Measurements from ENCODE around the gene RFX4. TPM values are rescaled to one million over a fixed set of nuclear protein-coding genes. Genes with fewer than 3 reads are reported as not detected.
A peak's percentile ranks its signal among the peaks of the same experiment; 100 is the strongest.

RFX4 gene
- polyA plus RNA-seq, 2 of the 4 experiments (the other 2 are of a cell fraction) = not detected

DNA sequence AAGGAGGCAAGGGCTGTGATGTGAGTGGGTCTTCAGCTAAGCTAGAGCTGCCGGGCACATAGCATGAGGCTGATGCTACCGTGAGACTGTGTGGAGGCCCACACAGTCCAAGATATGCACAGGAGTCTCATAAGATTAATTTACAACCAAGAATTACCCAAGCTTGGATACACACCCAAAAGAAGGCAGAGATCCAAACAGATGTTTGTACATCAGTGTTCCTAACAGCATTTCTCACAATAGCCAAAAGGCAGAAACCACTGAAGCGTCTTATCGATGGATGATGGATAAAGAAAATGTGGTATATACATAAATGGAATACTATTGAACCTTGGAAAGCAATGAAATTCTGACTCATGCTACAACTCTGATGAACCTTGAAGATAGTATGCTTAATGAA, 150.9 kb downstream of the RFX4 start:
- no peak overlapping the region for H3K27ac ChIP-seq
- no peak overlapping the region for H3K4me2 ChIP-seq
- H3K9me3 ChIP-seq = no peaks in the 10 kb centered on the region
- no peak overlapping the region for H3K4me3 ChIP-seq
- CTCF ChIA-PET = interaction anchor here (0.6 to 1.4 kb wide), 2 partner anchors 39 to 92 kb away, joined by 3 read pairs; no protein-coding TSS in a partner anchor
- no peaks in the 10 kb centered on the region for H3K4me1 ChIP-seq
- no peak for FAIRE-seq
- POLR2A ChIA-PET = no interaction called here
- 78% methylated on average over 4 of the region's 4 CpGs for WGBS (ENCODE audit: missing lambda C conversion rate)
- no peak for ATAC-seq
- TF ChIP-seq, protein P1, sequence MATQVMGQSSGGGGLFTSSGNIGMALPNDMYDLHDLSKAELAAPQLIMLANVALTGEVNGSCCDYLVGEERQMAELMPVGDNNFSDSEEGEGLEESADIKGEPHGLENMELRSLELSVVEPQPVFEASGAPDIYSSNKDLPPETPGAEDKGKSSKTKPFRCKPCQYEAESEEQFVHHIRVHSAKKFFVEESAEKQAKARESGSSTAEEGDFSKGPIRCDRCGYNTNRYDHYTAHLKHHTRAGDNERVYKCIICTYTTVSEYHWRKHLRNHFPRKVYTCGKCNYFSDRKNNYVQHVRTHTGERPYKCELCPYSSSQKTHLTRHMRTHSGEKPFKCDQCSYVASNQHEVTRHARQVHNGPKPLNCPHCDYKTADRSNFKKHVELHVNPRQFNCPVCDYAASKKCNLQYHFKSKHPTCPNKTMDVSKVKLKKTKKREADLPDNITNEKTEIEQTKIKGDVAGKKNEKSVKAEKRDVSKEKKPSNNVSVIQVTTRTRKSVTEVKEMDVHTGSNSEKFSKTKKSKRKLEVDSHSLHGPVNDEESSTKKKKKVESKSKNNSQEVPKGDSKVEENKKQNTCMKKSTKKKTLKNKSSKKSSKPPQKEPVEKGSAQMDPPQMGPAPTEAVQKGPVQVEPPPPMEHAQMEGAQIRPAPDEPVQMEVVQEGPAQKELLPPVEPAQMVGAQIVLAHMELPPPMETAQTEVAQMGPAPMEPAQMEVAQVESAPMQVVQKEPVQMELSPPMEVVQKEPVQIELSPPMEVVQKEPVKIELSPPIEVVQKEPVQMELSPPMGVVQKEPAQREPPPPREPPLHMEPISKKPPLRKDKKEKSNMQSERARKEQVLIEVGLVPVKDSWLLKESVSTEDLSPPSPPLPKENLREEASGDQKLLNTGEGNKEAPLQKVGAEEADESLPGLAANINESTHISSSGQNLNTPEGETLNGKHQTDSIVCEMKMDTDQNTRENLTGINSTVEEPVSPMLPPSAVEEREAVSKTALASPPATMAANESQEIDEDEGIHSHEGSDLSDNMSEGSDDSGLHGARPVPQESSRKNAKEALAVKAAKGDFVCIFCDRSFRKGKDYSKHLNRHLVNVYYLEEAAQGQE (IDR thresholded peaks at IDR 0.05) = no peak
- TF ChIP-seq HOXA7 (CRISPR knock-in tag; IDR thresholded peaks at IDR 0.05) = no peak
- TF ChIP-seq, protein P2, sequence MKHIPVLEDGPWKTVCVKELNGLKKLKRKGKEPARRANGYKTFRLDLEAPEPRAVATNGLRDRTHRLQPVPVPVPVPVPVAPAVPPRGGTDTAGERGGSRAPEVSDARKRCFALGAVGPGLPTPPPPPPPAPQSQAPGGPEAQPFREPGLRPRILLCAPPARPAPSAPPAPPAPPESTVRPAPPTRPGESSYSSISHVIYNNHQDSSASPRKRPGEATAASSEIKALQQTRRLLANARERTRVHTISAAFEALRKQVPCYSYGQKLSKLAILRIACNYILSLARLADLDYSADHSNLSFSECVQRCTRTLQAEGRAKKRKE (CRISPR knock-in tag; IDR thresholded peaks at IDR 0.05; ENCODE audit: low read depth) = no peak
- TF ChIP-seq, protein P3, sequence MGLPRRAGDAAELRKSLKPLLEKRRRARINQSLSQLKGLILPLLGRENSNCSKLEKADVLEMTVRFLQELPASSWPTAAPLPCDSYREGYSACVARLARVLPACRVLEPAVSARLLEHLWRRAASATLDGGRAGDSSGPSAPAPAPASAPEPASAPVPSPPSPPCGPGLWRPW (IDR thresholded peaks at IDR 0.05) = no peak
- no peak for TF ChIP-seq TP53 (CRISPR knock-in tag; IDR thresholded peaks at IDR 0.05)
- TF ChIP-seq FOSL2 (IDR thresholded peaks at IDR 0.05) = no peak
- no peak for TF ChIP-seq FOSL2 (CRISPR knock-in tag; IDR thresholded peaks at IDR 0.05)
- no peak for TF ChIP-seq RAD21 (conservative IDR thresholded peaks at IDR 0.05 in 1 of 2, IDR thresholded peaks at IDR 0.05 in 1 of 2)
- TF ChIP-seq, protein P4, sequence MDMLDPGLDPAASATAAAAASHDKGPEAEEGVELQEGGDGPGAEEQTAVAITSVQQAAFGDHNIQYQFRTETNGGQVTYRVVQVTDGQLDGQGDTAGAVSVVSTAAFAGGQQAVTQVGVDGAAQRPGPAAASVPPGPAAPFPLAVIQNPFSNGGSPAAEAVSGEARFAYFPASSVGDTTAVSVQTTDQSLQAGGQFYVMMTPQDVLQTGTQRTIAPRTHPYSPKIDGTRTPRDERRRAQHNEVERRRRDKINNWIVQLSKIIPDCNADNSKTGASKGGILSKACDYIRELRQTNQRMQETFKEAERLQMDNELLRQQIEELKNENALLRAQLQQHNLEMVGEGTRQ (IDR thresholded peaks at IDR 0.05) = no peak
- TF ChIP-seq CBX8 (IDR thresholded peaks at IDR 0.05) = no peak
- no peak for TF ChIP-seq BHLHE40 (IDR thresholded peaks at IDR 0.05; ENCODE audit: low read depth, low read length)
- TF ChIP-seq POLR2AphosphoS2 (conservative IDR thresholded peaks at IDR 0.05; ENCODE audit: low read length) = no peak
- TF ChIP-seq, protein P5, sequence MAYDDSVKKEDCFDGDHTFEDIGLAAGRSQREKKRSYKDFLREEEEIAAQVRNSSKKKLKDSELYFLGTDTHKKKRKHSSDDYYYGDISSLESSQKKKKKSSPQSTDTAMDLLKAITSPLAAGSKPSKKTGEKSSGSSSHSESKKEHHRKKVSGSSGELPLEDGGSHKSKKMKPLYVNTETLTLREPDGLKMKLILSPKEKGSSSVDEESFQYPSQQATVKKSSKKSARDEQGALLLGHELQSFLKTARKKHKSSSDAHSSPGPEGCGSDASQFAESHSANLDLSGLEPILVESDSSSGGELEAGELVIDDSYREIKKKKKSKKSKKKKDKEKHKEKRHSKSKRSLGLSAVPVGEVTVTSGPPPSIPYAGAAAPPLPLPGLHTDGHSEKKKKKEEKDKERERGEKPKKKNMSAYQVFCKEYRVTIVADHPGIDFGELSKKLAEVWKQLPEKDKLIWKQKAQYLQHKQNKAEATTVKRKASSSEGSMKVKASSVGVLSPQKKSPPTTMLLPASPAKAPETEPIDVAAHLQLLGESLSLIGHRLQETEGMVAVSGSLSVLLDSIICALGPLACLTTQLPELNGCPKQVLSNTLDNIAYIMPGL (CRISPR knock-in tag; IDR thresholded peaks at IDR 0.05; ENCODE audit: borderline replicate concordance) = no peak
- no peak for TF ChIP-seq MAZ (IDR thresholded peaks at IDR 0.05; ENCODE audit: borderline replicate concordance, low read depth, low read length)
- TF ChIP-seq POLR2A (IDR thresholded peaks at IDR 0.05; ENCODE audit: low read length) = no peak
- DNase-seq (ENCODE audit: low read depth in 1 of 2, low spot score in 1 of 2) = no peak

DNA sequence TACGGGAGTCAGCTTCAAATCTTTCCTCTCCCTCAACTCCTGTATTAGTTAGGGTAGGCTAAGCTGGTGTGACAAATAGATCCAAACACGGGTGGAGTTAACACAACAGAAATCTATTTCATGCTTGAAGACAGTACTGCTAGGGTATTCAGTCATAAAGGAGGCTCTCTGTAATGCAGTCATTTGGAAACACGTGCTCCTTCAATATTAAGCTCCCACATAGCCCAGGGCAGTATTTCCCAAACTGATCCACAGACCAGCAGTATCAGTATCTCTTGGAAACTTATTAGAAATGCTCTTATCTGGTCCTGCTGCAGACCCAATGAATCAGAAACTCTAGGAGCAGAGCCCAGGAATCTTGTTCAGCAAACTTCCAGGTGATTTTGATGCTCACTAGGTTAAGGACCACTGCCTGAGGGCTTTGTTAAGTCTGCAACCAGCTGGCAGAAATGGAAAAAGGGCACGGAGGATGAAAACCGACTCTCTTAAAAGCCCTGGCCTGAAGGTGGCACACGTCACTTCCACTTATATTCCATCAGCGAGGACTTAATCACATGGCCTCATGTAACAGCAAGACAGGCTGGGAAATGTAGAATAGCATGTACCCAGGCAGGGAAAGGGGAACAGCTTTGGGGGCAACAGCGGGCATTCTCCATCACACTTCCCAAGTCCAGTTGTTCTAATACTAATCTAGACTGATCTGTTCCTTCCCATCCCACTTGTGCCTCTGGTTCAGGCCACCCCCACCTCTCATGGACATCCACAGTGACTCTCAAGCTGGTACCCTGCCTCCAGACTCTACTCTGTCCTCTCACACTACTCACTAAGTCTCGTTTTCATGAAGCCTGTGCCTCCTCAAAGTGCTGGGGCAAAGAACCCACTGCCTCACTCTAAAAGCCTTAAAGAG, 153.5 kb downstream of the RFX4 start:
- POLR2A ChIA-PET = no interaction called here
- WGBS (ENCODE audit: missing lambda C conversion rate) = 26% methylated on average over 9 of the region's 9 CpGs
- Histone ChIP-seq H3K4me3 (no peak overlapping the region), H3K9me3 (no peaks in the 10 kb centered on the region), H3K27ac (no peak overlapping the region; a peak in 1 of 6 replicates), H3K4me2 (no peak overlapping the region), H3K4me1 (peaks cover 15% of the 10 kb centered on the region)
- CTCF ChIA-PET = interaction anchor here (0.6 to 1.4 kb wide), 5 partner anchors 12 to 184 kb away, joined by 3 to 6 read pairs (median 3); no protein-coding TSS in a partner anchor
- no peak for TF ChIP-seq EP300 (IDR thresholded peaks at IDR 0.05)
- TF ChIP-seq, protein P1 (IDR thresholded peaks at IDR 0.05) = no peak
- TF ChIP-seq FOSB (CRISPR knock-in tag; IDR thresholded peaks at IDR 0.05) = no peak
- TF ChIP-seq RFX5 (IDR thresholded peaks at IDR 0.05) = no peak
- TF ChIP-seq TFCP2L1 (CRISPR knock-in tag; IDR thresholded peaks at IDR 0.05) = no peak
- TF ChIP-seq RAD21 (conservative IDR thresholded peaks at IDR 0.05 in 1 of 2, IDR thresholded peaks at IDR 0.05 in 1 of 2) = peak in 1 of 2 experiments; percentile 42; a peak in 1 of 5 replicates
- no peak for TF ChIP-seq MAZ (IDR thresholded peaks at IDR 0.05; ENCODE audit: borderline replicate concordance, low read depth, low read length)
- DNase-seq (ENCODE audit: low read depth in 1 of 2, low spot score in 1 of 2) (peak in 1 of 2 experiments; percentile 58), FAIRE-seq (no peak), ATAC-seq (peak; percentile 53 to 81; a peak in 5 of 6 replicates)

Data from A549 (cell line).